Measurements from ENCODE around the gene TYR.
"Not testable (repeated sequence)": the region's sequence is repeated elsewhere in the genome, so short reads cannot be mapped to it uniquely, and the experiment has no call there.

The TYR gene

GRCh38 chr11:89272540-89273088 is 94.9 kb downstream of the TYR start:
- not testable (repeated sequence) for DNase-seq

DNA sequence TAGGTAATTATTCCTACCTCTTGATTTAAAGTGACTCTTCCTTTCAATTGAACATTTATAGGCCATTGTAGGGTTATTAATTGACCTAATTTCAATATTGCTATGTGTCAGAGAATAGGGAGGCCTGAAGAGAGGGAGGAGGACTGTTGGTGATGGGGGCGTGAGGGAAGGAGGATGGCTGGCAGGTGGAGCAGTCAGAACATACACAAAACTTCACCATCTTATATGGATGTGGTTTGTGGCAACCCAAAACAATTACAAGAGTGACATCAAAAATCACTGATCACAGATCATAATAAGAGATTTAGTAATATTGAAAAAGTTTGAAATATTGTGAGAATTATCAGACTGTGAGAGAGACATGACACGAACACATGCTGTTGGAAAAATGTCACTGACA is 95.5 kb downstream of the TYR start:
- not testable (repeated sequence) for DNase-seq

DNA sequence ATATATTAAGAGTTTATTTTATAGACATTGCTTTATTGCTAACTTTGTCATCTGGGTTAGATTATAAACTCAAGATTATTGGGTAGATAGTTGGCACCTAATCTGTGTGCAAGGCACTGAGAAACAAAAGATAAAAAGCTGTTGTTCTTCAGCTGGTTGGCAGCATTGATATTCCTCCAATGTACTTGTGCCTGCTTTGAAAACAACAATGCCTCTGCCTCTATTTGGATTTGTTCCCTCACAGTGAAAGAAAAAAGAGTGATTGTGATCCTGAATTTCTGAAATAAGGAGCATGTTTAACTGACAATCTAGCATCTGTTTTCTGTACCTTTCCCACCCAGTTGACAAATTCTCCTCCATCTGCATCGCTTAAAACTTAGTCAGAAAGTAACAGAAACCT is 98.3 kb downstream of the TYR start:
- DNase-seq = no peak

DNA sequence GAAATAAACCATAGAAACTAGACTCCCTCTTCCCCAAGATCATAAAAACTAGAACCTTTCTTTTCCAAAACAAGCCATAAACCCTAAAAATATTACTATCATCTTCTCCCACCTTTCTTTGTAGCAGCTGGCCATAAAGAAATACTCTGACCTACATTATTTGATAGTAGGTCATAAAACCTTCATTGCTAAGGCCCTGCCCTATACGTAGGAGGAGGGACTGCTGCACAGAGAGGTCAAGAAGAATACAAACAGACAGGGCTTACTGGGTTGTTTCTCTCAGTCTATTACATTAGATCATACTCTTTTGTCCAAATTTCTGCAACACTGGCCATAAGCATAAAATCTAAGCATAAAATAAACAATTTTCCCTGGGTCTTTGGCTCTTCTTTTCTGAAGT is 101.5 kb downstream of the TYR start:
- no peak for DNase-seq

GRCh38 chr11:89281032-89281677 is 103.5 kb downstream of the TYR start:
- not testable (repeated sequence) for DNase-seq

- DNase-seq = not testable (repeated sequence)
Measured at GRCh38 chr11:89286601-89287000, 108.9 kb downstream of the TYR start.

GRCh38 chr11:89288004-89288403 is 110.3 kb downstream of the TYR start:
- DNase-seq = not testable (repeated sequence)

DNA sequence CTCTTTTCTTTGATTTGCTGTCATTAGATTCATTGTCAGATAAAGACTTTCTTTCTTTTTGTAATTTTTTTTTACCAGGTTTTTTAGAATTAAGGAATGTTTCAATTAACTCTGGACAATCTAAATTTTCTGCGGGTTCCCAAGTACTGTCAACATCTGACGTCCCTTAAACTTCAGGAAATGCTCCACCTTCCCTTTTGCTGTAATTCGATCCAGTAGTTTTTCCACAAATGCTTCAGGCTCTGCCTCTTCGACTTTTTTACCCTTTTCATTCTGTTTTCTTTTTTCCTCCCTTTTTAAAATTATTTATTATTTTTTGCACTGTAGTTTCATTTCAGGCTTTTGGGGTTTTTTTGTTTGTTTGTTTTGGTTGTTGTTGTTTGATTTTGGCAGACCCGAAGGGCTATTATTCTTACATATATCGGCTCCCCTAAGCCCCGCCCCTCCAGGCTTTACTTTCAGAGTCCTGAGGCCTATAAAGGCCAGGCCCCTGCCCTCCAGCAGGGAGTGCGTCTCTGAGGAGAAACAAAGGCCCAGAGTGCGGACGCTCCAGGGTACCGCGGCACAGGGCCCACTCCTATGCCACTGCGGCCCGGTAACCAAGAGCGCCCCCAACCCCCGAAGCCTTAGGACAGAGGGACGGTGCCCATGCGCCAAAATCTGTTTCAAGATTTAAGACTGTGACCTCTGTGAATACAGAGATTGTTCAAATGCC is 116.4 kb downstream of the TYR start:
- no peak for DNase-seq

DNA sequence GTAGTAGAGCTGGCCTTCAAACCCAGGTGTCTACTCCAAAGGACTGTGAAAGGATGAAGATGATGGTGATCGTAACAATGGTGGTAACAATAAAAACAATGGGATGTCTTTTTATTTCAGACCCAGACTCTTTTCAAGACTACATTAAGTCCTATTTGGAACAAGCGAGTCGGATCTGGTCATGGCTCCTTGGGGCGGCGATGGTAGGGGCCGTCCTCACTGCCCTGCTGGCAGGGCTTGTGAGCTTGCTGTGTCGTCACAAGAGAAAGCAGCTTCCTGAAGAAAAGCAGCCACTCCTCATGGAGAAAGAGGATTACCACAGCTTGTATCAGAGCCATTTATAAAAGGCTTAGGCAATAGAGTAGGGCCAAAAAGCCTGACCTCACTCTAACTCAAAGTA is 117.3 kb downstream of the TYR start:
- not testable (repeated sequence) for DNase-seq

GRCh38 chr11:89303029-89303428 is 125.4 kb downstream of the TYR start:
- DNase-seq = not testable (repeated sequence)

DNA sequence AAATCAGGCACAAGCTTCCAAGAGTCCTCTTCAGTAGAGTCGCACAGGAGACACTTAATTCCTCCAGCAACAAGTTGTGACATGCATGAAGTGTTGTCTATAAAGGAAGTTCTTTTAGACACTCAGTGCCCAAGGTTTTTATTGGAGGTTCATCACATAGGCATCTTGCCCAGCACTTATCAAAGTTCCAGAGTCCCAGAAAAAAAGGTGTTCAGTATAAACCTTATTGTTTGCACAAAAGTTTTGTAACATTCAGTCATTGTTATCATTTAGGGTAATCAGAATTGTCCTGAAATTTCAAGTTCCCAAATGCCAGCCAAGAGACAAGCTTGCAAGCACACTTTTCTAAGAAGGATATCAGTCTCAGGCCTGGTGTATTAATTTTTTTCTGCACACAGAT is 130.6 kb downstream of the TYR start:
- DNase-seq = not testable (repeated sequence)

- not testable (repeated sequence) for DNase-seq
Measured at GRCh38 chr11:89309321-89309985, 131.8 kb downstream of the TYR start.

- not testable (repeated sequence) for DNase-seq
Measured at GRCh38 chr11:89310607-89311006, 132.9 kb downstream of the TYR start.

GRCh38 chr11:89321401-89321800 is 143.7 kb downstream of the TYR start:
- no peak for DNase-seq

DNA sequence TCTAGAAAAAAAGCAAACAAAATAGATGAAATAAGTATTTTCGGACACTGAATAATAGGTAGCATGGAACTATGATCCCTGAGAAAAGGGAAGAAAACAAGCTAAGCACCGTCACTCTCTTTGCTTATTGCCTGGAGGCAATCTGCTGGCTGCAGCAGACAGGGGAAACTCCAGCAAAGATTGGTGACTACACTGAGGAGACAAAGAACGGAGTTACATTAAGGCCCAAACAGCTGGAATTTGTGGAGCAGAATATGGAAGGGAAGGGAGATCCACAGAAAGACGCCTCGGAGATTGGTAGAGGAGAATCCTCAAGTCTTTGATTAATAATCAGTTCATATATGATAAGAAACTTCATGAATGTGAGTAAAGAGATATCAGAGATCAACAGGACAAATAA is 150.2 kb downstream of the TYR start:
- DNase-seq = no peak

- DNase-seq = not testable (repeated sequence)
Measured at GRCh38 chr11:89331940-89332339, 154.3 kb downstream of the TYR start.

DNA sequence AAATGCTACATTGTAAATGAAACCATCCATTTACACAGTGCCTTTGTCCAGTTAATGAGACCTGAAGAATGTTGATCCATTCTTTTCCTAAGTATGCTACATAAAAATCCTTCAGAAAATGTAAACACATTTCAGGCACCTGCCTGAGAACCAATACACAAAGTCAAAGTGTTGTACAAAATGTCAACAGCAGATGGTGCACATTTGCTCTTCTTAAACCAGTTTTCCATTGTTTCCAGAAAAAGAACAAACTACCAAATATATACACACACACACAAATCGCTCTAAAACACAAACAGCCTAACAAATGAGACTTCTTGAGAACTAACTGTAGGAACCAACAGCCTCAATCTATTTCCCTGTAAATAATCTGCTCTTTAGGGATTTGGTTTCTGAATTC is 156.0 kb downstream of the TYR start:
- DNase-seq = not testable (repeated sequence)

DNA sequence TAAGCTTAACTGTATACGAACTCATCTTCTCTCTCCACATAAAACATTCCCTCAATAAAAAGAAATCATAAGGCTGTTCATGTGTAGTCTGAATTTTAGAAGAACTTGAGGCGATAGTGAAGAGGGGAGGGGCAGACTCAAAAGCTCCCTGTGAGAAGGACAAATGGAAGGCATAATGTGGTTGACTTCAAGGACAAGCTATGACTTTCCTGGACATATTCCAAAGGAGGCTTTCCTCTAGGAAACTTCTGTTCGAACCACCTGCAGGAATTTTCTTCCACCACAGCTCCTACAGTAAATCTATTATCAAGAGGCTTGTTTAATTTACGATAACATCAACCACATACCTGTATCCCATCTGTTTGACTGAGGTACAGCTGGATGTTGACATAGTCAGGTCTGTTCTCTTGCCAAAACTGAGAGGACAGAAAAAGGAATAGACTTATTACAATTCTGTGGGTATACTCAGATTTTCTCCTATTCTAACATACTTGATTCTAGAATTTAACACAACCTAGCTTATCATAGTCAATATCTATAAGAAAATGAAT is 159.5 kb downstream of the TYR start:
- DNase-seq = not testable (repeated sequence)

DNA sequence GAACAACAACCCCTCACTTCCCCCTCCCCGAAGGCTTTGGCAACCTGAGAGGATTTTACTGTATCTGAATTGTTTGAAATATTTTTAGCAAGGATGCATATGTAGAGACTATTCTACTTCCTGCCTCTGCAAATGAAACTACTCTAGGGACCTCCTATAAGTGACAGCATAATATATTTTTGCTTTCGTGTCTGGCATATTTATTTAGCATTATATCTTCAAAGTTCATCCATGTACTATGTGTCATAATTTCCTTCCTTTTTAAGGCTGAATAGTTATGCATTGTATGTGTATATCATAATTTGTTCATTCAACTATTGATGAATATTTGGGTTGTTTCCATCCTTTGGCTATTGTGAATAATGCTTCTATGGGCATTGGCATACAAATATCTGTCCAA is 160.4 kb downstream of the TYR start:
- not testable (repeated sequence) for DNase-seq

GRCh38 chr11:89340450-89340849 is 162.8 kb downstream of the TYR start:
- DNase-seq = not testable (repeated sequence)

DNA sequence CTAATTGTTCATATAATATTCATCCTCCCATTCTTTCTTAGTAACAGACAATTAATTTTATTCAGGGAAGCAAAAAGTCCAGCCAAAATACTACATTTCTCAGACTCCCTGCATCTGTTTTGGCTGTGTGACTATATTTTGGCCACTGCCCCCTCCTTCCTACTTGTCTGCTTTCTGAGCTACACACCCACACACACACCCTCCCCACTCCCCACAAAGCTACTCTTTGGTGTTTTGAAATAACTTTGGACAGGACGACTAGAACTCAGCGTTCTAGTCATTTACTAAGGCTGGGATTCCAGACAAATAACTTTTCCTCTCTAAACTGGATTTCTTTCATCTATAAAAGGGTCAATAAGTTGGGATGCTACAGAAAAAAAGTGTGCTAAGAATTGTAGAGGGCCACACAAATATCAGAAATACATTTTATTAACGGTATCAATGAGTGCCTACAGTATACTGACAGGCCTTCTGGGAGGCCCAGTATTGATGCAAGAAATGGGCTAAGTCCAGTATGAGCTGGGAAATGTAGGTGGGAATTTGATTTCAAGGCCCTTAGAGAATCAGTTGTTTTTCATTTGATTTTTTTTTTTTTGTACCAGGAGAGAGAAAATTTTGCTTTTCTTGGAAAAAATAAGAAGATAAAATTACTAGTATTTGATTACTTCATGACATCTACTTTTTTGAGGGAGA is 165.4 kb downstream of the TYR start:
- DNase-seq = not testable (repeated sequence)
